UCSD-AML1 (cell line): ENCODE results near the gene DPP10.
"Not testable (repeated sequence)": the region's sequence is repeated elsewhere in the genome, so short reads cannot be mapped to it uniquely, and the experiment has no call there.

Experiments used
- DNase-seq: peaks from one replicate; lab custom pipeline; 2025; ENCODE audit not compliant: unreplicated experiment; lab: John Stamatoyannopoulos, UW

DPP10 gene

GRCh38 chr2:114442510-114442909 lies at the start of gene DPP10:
TSS of gene DPP10 (plus strand) at chr2:114442641.
- DNase-seq = peak; percentile 14

GRCh38 chr2:114400890-114401289 lies 41.6 kb upstream of the DPP10 start:
- no peak for DNase-seq

- DNase-seq = no peak
Measured at GRCh38 chr2:114405247-114406116, 37.0 kb upstream of the DPP10 start.

GRCh38 chr2:114406347-114406746 lies 36.1 kb upstream of the DPP10 start:
- DNase-seq = no peak

- DNase-seq = not testable (repeated sequence)
Measured at GRCh38 chr2:114407353-114407752, 35.1 kb upstream of the DPP10 start.

GRCh38 chr2:114421781-114422180 lies 20.7 kb upstream of the DPP10 start:
- no peak for DNase-seq

- DNase-seq = no peak
Measured at GRCh38 chr2:114424699-114425098, 17.7 kb upstream of the DPP10 start.

GRCh38 chr2:114426756-114427155 lies 15.7 kb upstream of the DPP10 start:
- DNase-seq = no peak

- DNase-seq = no peak
Measured at GRCh38 chr2:114436329-114436728, 6.1 kb upstream of the DPP10 start.

- no peak for DNase-seq
Measured at GRCh38 chr2:114446571-114446970, 4.1 kb downstream of the DPP10 start.

GRCh38 chr2:114450639-114451038 lies 8.2 kb downstream of the DPP10 start:
- no peak for DNase-seq

GRCh38 chr2:114456566-114456965 lies 14.1 kb downstream of the DPP10 start:
- DNase-seq = no peak

- no peak for DNase-seq
Measured at GRCh38 chr2:114457956-114458355, 15.5 kb downstream of the DPP10 start.

GRCh38 chr2:114461116-114461515 lies 18.7 kb downstream of the DPP10 start:
- DNase-seq = no peak

GRCh38 chr2:114464961-114465706 lies 22.7 kb downstream of the DPP10 start:
- DNase-seq = no peak

GRCh38 chr2:114468343-114468742 lies 25.9 kb downstream of the DPP10 start:
- DNase-seq = no peak

- DNase-seq = no peak
Measured at GRCh38 chr2:114472246-114472645, 29.8 kb downstream of the DPP10 start.

GRCh38 chr2:114472726-114473125 lies 30.3 kb downstream of the DPP10 start:
- no peak for DNase-seq

- no peak for DNase-seq
Measured at GRCh38 chr2:114488841-114489530, 46.5 kb downstream of the DPP10 start.

GRCh38 chr2:114495046-114495445 lies 52.6 kb downstream of the DPP10 start:
- no peak for DNase-seq

GRCh38 chr2:114496959-114497358 lies 54.5 kb downstream of the DPP10 start:
- no peak for DNase-seq

GRCh38 chr2:114499101-114499500 lies 56.7 kb downstream of the DPP10 start:
- DNase-seq = no peak
